Measurements from ENCODE around the gene PIMREG. TPM values are rescaled to one million over a fixed set of nuclear protein-coding genes. Genes with fewer than 3 reads are reported as not detected.
A peak's percentile ranks its signal among the peaks of the same experiment; 100 is the strongest.

PIMREG gene
- polyA plus RNA-seq, 3 donors, result not detected

DNA sequence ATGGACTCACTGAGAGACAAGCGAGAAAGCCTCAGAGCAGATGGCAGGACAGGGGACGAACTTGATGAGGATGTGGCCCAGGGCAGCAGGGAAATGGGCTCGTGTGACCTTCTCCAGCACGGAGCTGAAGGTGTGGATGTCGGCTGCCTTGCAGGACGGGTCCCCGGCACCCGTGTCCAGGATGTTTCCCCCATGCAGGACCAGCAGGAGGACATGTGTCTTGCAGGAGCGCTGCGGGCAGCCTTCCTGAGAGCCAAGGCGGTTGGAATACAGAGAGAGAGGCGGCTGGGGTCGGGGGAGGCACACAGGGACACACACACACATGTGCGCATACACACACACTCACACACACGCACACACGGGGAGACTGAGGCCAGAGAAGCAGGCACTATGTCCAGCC, 39.3 kb downstream of the PIMREG start:
- Mint-ChIP-seq H3K4me3 (no peak overlapping the region), H3K27ac (no peak overlapping the region), H3K4me1 (no peaks in the 10 kb centered on the region), H3K27me3 (ENCODE audit: low read depth in 3 of 3) (peaks cover 7 to 13% (median 7%) of the 10 kb centered on the region in 3 donors), H3K36me3 (no peaks in the 10 kb centered on the region), H3K9me3 (no peaks in the 10 kb centered on the region)
- intact Hi-C loops (cut with micrococcal nuclease), result no loop called here
- no peaks in the 10 kb centered on the region for H3K4me1 ChIP-seq (ENCODE audit: control insufficient read depth in 1 of 2, insufficient read depth in 2 of 2, low read length in 2 of 2)
- no peak for TF ChIP-seq CTCF (IDR thresholded peaks at IDR 0.05)
- H3K27me3 ChIP-seq (ENCODE audit: control insufficient read depth in 2 of 2, insufficient read depth in 2 of 2, low read length in 2 of 2), result no peaks in the 10 kb centered on the region
- H2AFZ ChIP-seq (ENCODE audit: insufficient read depth, low read depth, low read length, poor library complexity, severe bottlenecking), result no peak overlapping the region
- whole genome bisulfite sequencing (ENCODE audit: insufficient coverage), result 87% methylated on average over 14 of the region's 16 CpGs
- DNase-seq, result no peak
- no peak overlapping the region for H3K4me2 ChIP-seq (replicated peaks; ENCODE audit: extremely low read depth, low read length, poor library complexity, severe bottlenecking)
- no peaks in the 10 kb centered on the region for H3K79me2 ChIP-seq (ENCODE audit: insufficient read depth, low read length)
- H3K36me3 ChIP-seq (replicated peaks in 1 of 2; ENCODE audit: control insufficient read depth in 1 of 2, insufficient read depth in 2 of 2, low read length in 2 of 2), result no peaks in the 10 kb centered on the region
- no peaks in the 10 kb centered on the region for H4K20me1 ChIP-seq (ENCODE audit: insufficient read depth, low read length)
- H3K9ac ChIP-seq (ENCODE audit: insufficient read depth, low read length, poor library complexity, severe bottlenecking), result no peak overlapping the region
- no peaks in the 10 kb centered on the region for H3K9me3 ChIP-seq (replicated peaks in 1 of 2; ENCODE audit: control insufficient read depth in 1 of 2, insufficient read depth in 1 of 2, low read length in 2 of 2)
- H3K4me3 ChIP-seq (replicated peaks in 1 of 3; ENCODE audit: low read depth in 2 of 3, low read length in 3 of 3), result no peak overlapping the region
- H3K27ac ChIP-seq (ENCODE audit: low read depth in 1 of 2, low read length in 2 of 2), result no peak overlapping the region

DNA sequence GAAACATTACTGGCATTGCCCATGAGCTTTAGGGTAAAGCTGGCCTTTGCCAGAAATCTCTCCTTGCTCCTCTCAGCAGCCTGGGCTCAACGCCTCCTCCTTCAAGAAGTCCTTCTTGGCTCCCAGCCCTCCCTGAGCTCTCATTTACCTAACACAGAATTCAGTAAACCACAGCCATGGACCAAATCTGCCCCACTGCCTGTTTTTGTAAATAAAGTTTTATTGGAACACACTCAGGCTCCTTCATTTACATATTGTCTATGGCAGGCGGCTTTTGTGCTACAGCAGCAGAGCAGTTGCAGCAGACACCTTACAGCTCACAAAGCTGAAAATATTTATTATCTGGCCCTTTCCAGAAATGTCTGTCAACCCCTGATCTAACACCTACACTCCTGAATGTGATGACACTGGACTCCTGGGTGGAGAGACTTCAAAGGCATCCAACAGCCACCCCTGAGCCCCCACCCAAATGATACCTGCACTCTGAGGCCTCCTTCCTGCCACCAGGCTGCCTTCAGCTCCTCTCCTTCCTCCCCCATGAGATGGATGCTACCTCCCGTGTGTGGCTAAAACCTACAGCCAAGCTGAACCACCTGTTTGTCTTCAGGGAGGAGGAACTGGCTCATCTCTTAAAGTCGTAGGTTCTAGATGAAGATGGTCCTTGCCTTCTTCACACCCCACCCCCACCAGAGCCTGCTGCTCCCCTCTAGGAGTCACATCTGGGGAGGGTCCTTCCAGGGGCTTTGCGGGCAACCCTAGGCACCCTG, 41.6 kb downstream of the PIMREG start:
- H3K4me3 ChIP-seq (replicated peaks in 1 of 3; ENCODE audit: low read depth in 2 of 3, low read length in 3 of 3), result no peak overlapping the region
- intact Hi-C loops (cut with micrococcal nuclease), result no loop called here
- H3K4me3 Mint-ChIP-seq, result no peak overlapping the region

More for the DNA sequence above, 41.6 kb downstream of the PIMREG start:
- Histone ChIP-seq H3K9me3 (replicated peaks in 1 of 2; ENCODE audit: control insufficient read depth in 1 of 2, insufficient read depth in 1 of 2, low read length in 2 of 2) (no peaks in the 10 kb centered on the region), H3K79me2 (ENCODE audit: insufficient read depth, low read length) (no peaks in the 10 kb centered on the region), H3K27ac (ENCODE audit: low read depth in 1 of 2, low read length in 2 of 2) (no peak overlapping the region), H3K9ac (ENCODE audit: insufficient read depth, low read length, poor library complexity, severe bottlenecking) (no peak overlapping the region), H3K4me1 (ENCODE audit: control insufficient read depth in 1 of 2, insufficient read depth in 2 of 2, low read length in 2 of 2) (no peaks in the 10 kb centered on the region), H3K27me3 (ENCODE audit: control insufficient read depth in 2 of 2, insufficient read depth in 2 of 2, low read length in 2 of 2) (no peaks in the 10 kb centered on the region), H3K36me3 (replicated peaks in 1 of 2; ENCODE audit: control insufficient read depth in 1 of 2, insufficient read depth in 2 of 2, low read length in 2 of 2) (no peaks in the 10 kb centered on the region), H4K20me1 (ENCODE audit: insufficient read depth, low read length) (no peaks in the 10 kb centered on the region), H3K4me2 (replicated peaks; ENCODE audit: extremely low read depth, low read length, poor library complexity, severe bottlenecking) (no peak overlapping the region), H2AFZ (ENCODE audit: insufficient read depth, low read depth, low read length, poor library complexity, severe bottlenecking) (no peak overlapping the region)
- no peak for DNase-seq
- no peaks in the 10 kb centered on the region for H3K9me3 Mint-ChIP-seq
- H3K27ac Mint-ChIP-seq, result peak overlapping the region in 1 of 7 donors; percentile 65
- H3K36me3 Mint-ChIP-seq, result no peaks in the 10 kb centered on the region
- no peaks in the 10 kb centered on the region for H3K4me1 Mint-ChIP-seq
- peaks cover 0 to 13% (median 11%) of the 10 kb centered on the region in 3 donors for H3K27me3 Mint-ChIP-seq (ENCODE audit: low read depth in 3 of 3)
- 90% methylated on average over 3 of the region's 5 CpGs for WGBS (ENCODE audit: insufficient coverage)
- TF ChIP-seq CTCF (IDR thresholded peaks at IDR 0.05), result no peak
